Measurements from ENCODE around the gene UBE2J2. TPM values are rescaled to one million over a fixed set of nuclear protein-coding genes. Genes with fewer than 3 reads are reported as not detected.

The UBE2J2 gene
- total RNA-seq, 1 experiment from 2014 or later, result 62.1 TPM

Small RNA genes lying within 50 kb of the gene (microRNA-seq; reads per million reads assigned to microRNA genes)
- gene MIR6726 (4.9 reads per million, percentile 35 among the genes with 10 or more reads in this experiment), gene MIR6727 (0.53 reads per million)

Other genes starting within 250 kb of the UBE2J2 start
- gene RNF223, start 199.5 kb downstream of the UBE2J2 start, total RNA-seq (2022), result 0.30 and 0.37 TPM in 2 replicates
- gene C1orf159, start 157.8 kb downstream of the UBE2J2 start, total RNA-seq (2022), result 15.7 and 18.6 TPM in 2 replicates
- gene TTLL10, start 100.0 kb downstream of the UBE2J2 start, total RNA-seq (2022), result not detected in 2 replicates
- gene TNFRSF18, start 67.3 kb downstream of the UBE2J2 start, total RNA-seq (2022), result not detected in 2 replicates
- gene TNFRSF4, start 59.7 kb downstream of the UBE2J2 start, total RNA-seq (2022), result not detected in 2 replicates
- 122 and 127 TPM in 2 replicates for gene SDF4, start 41.9 kb downstream of the UBE2J2 start, total RNA-seq (2022)
- 24.6 and 31.5 TPM in 2 replicates for gene B3GALT6, start 41.6 kb downstream of the UBE2J2 start, total RNA-seq (2022)
- gene C1QTNF12, start 27.1 kb downstream of the UBE2J2 start, total RNA-seq (2022), result 1.5 and 3.3 TPM in 2 replicates
- 1.8 and 2.2 TPM in 2 replicates for gene SCNN1D, start 6.6 kb upstream of the UBE2J2 start, total RNA-seq (2022)
- 31.5 and 33.5 TPM in 2 replicates for gene ACAP3, start 34.1 kb upstream of the UBE2J2 start, total RNA-seq (2022)
- gene PUSL1, start 34.7 kb upstream of the UBE2J2 start, total RNA-seq (2022), result 15.9 and 27.4 TPM in 2 replicates
- gene INTS11, start 50.8 kb upstream of the UBE2J2 start, total RNA-seq (2022), result 122 and 129 TPM in 2 replicates
- 19.3 and 21.0 TPM in 2 replicates for gene CPTP, start 50.9 kb upstream of the UBE2J2 start, total RNA-seq (2022)
- 0.17 TPM in 1 of 2 replicates, not detected in the other for gene TAS1R3, start 57.4 kb upstream of the UBE2J2 start, total RNA-seq (2022)
- 96.2 and 113 TPM in 2 replicates for gene DVL1, start 75.6 kb upstream of the UBE2J2 start, total RNA-seq (2022)
- not detected in 2 replicates for gene MXRA8, start 84.7 kb upstream of the UBE2J2 start, total RNA-seq (2022)
- gene AURKAIP1, start 101.4 kb upstream of the UBE2J2 start, total RNA-seq (2022), result 120 and 148 TPM in 2 replicates
- gene CCNL2, start 125.5 kb upstream of the UBE2J2 start, total RNA-seq (2022), result 230 and 248 TPM in 2 replicates
- gene MRPL20, start 133.4 kb upstream of the UBE2J2 start, total RNA-seq (2022), result 131 and 137 TPM in 2 replicates
- 0.86 and 1.4 TPM in 2 replicates for gene ANKRD65, start 147.4 kb upstream of the UBE2J2 start, total RNA-seq (2022)
- gene VWA1, start 161.8 kb upstream of the UBE2J2 start, total RNA-seq (2022), result 0.37 and 0.54 TPM in 2 replicates
- 0.27 and 2.0 TPM in 2 replicates for gene ATAD3C, start 175.8 kb upstream of the UBE2J2 start, total RNA-seq (2022)
- 42.2 and 46.9 TPM in 2 replicates for gene ATAD3B, start 197.9 kb upstream of the UBE2J2 start, total RNA-seq (2022)
- gene ATAD3A, start 238.3 kb upstream of the UBE2J2 start, total RNA-seq (2022), result 43.1 and 63.2 TPM in 2 replicates

Data from MCF 10A (cell line).